HEK293 (cell line): ENCODE measurements around the gene LPXN.

ENCODE experiments used
- ATF2 ChIP-seq: fragments of 450-650 bp; formaldehyde crosslinking; IDR thresholded peaks from 2 replicates; pipeline ENCODE4 v1.5.1; 2016; ENCODE audit warnings: missing biosample characterization, missing genetic modification characterization, low read depth
- CTCF ChIP-seq: fragments of 450-650 bp; formaldehyde crosslinking; IDR thresholded peaks from 2 replicates; pipeline ENCODE4 v1.5.1; 2016; ENCODE audit warnings: missing biosample characterization, missing genetic modification characterization
- ZNF221 ChIP-seq: fragments of 450-650 bp; formaldehyde crosslinking; IDR thresholded peaks from 2 replicates; pipeline ENCODE4 v1.5.1; 2017; ENCODE audit warnings: missing biosample characterization, missing genetic modification characterization, borderline replicate concordance
- ZNF37A ChIP-seq: fragments of 450-650 bp; IDR thresholded peaks from 2 replicates; pipeline ENCODE4 v1.5.1; 2018; ENCODE audit warnings: missing biosample characterization, missing genetic modification characterization
- TF ChIP-seq, protein P1 (sequence below): fragments of 450-650 bp; formaldehyde crosslinking; IDR thresholded peaks from 2 replicates; pipeline ENCODE4 v1.5.1; 2016; ENCODE audit warnings: missing biosample characterization, missing genetic modification characterization

- TF ChIP-seq, protein P1, sequence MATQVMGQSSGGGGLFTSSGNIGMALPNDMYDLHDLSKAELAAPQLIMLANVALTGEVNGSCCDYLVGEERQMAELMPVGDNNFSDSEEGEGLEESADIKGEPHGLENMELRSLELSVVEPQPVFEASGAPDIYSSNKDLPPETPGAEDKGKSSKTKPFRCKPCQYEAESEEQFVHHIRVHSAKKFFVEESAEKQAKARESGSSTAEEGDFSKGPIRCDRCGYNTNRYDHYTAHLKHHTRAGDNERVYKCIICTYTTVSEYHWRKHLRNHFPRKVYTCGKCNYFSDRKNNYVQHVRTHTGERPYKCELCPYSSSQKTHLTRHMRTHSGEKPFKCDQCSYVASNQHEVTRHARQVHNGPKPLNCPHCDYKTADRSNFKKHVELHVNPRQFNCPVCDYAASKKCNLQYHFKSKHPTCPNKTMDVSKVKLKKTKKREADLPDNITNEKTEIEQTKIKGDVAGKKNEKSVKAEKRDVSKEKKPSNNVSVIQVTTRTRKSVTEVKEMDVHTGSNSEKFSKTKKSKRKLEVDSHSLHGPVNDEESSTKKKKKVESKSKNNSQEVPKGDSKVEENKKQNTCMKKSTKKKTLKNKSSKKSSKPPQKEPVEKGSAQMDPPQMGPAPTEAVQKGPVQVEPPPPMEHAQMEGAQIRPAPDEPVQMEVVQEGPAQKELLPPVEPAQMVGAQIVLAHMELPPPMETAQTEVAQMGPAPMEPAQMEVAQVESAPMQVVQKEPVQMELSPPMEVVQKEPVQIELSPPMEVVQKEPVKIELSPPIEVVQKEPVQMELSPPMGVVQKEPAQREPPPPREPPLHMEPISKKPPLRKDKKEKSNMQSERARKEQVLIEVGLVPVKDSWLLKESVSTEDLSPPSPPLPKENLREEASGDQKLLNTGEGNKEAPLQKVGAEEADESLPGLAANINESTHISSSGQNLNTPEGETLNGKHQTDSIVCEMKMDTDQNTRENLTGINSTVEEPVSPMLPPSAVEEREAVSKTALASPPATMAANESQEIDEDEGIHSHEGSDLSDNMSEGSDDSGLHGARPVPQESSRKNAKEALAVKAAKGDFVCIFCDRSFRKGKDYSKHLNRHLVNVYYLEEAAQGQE (tag by site-specific recombination): no peak
- TF ChIP-seq CTCF: no peak
- no peak for TF ChIP-seq ZNF37A (tag by site-specific recombination)
- no peak for TF ChIP-seq ZNF221 (tag by site-specific recombination)
- TF ChIP-seq ATF2: no peak
These were observed 67.7 kb downstream of the LPXN start, which contains the start of gene OR5B21 for GRCh38 chr11:58508005-58508404.
